ENCODE data around the gene CEP295NL.

Gene CEP295NL

GRCh38 chr17:78864117-78864516 lies 38.9 kb downstream of the CEP295NL start:
- no peak for DNase-seq (ENCODE audit: low spot score)

- DNase-seq (ENCODE audit: low spot score): peak; percentile 67
These were observed 40.7 kb downstream of the CEP295NL start for GRCh38 chr17:78862073-78863023.

- no peak for DNase-seq (ENCODE audit: low spot score)
These were observed 41.8 kb downstream of the CEP295NL start for GRCh38 chr17:78861229-78861628.

DNA sequence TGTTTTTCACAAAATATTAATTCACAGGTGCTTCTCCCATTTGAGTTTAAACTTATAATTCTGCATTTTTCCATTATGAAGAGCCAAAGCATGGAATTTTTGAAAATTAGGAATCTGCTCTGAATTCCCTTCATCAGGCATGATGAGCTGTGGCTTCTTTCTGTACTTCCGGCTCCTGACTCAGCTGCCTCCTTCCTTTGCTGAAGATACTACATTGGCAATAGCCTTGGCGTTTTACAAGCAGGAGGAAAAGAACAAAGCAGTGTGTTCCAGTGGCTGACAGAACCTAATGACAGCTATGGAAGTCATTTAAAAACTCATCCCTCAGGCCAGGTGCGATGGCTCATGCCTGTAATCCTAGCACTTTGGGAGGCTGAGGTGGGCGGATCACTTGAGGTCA lies 44.0 kb downstream of the CEP295NL start:
- DNase-seq (ENCODE audit: low spot score): no peak

DNA sequence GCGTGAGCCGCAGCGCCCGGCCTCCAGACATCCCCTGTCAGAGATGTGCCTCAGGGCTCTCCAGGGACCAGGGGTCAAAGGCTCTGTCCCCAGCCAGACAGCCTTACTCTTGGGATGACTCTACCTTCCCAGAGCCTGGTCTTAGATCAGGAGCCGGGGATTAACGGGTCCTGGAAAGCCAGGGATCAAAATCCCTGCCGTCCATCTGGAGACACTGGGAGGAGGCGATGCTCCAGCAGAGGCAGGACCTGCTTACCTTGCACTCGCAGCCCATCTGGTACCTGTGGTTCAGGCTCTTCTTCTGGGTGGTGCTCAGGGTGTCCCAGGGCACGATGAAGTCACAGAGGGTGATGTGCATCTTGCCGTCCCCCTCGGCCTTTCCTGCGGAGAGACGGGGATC lies 45.7 kb downstream of the CEP295NL start:
- DNase-seq (ENCODE audit: low spot score): no peak

DNA sequence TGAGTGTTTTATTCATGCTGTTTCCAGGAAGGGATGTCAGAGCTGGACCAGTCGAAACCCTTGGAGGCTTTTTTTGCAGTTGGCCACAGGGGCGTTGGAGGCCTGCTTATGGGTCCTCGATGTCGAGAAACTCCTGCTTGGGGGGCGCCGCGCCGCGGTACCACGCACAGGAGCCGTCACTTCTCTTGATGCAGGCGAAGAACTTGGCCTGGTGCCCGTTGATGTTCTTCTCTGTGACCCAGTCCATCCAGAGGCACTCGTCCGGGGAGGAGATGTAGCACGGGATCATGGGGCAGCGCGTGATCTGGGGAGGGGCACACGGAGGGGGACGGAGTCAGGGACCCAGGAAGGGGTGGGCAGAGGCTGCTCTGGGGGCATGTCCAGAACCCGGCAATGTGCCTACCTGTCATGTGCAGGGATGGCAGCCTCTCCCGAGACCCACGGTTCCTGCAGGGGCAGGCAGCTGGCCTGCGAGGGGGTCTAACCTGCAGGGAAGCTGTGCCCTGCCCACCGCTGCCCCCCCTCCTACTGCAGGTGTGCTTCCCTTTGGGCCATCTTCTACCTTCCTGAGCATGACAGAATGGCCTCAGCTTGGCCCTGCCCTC lies 47.3 kb downstream of the CEP295NL start:
- no peak for DNase-seq (ENCODE audit: low spot score)

DNA sequence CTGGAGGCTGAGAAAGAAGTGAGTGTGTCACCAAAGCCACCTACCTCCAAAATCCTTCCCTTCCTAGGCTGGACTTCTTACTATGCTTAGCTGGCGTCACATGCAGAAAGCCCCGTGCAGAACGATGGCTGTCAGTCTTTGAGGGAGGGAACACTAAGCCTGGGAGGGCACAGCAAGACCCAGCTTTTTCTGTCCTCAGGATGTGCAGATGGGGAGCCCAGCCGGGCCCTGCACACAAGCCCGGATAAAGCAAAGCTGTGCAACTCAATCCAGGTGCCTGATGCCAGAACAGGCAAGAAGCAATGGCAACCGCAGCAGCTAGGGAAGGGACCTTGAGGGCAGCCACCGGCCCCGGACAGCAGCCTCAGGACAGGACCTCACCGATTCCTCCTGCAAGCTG lies 48.5 kb downstream of the CEP295NL start:
- DNase-seq (ENCODE audit: low spot score): no peak

DNA sequence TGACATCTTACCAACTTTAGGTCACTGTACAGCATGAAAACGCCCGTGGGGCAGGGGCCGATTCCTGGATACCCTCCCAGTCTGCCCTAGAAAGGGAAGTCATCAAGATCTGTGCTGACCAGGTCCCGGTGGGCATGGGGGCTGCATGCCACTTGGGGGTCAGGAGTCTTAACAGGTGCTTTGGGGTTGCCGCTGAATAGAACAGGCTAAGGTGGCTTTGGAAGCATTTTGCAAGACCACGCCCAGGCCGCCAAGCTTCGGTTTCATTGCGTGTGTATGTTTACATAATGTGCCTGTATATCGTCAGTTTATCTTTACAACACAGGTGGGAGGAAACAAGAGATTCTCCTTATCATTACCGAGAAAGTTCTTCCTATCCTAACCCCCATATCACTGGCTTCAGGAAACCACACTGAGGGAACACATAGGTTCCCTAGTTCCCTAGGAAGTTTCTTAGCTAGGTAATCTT lies 49.0 kb downstream of the CEP295NL start:
- DNase-seq (ENCODE audit: low spot score): no peak

DNA sequence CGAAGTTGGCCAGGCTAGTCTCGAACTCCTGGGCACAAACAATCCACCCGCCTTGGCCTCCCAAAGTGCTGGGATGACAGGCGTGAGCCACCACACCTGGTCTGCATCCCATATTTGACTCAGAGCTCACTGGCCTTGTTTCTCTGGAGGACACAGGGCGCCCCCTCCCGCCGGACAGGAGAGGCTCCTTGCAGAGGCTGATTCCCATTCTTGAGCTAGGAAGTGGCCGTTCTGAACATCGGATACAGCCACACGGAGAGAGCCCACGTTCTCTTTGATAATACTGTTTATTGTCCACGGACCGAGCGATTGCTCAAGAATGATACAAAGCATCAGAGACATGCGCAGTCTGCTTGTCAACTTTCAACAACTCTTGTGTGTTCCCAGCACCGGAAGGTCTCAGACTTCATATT lies 50.3 kb downstream of the CEP295NL start:
- DNase-seq (ENCODE audit: low spot score): no peak

DNA sequence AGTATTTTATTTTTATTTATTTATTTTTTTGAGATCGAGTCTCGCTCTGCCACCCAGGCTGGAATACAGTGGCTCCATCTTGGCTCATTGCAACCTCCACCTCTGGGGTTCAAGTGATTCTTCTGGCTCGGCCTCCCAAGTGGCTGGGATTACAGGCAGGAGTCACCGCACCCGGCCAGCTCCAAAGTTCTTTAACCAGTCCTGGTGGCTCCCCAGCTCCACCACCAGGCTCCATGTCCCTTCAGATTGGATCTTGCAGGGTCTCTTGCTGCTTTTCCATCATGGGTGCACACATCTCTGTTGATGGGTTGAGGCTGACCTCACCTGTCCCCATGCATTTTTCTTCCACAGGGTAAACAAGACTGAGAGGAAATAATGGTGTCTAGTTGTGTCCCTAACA lies 54.0 kb downstream of the CEP295NL start:
- DNase-seq (ENCODE audit: low spot score): no peak

- DNase-seq (ENCODE audit: low spot score): no peak
These were observed 55.9 kb downstream of the CEP295NL start for GRCh38 chr17:78847052-78847451.

GRCh38 chr17:78844301-78845005 lies 58.5 kb downstream of the CEP295NL start:
- DNase-seq (ENCODE audit: low spot score): peak; percentile 75

- DNase-seq (ENCODE audit: low spot score): no peak
These were observed 60.0 kb downstream of the CEP295NL start for GRCh38 chr17:78842881-78843565.

GRCh38 chr17:78840780-78841611 lies 62.0 kb downstream of the CEP295NL start, which contains the start of gene USP36:
Gene USP36 (minus strand): TSS chr17:78840814. CDS start chr17:78836363, 4,451 bp downstream.
- peak; percentile 99 for DNase-seq (ENCODE audit: low spot score)

Data from pons (tissue), 1 donor.